Osteocyte (in vitro differentiated cells): ENCODE measurements around the gene CBL. TPM values are rescaled to one million over a fixed set of nuclear protein-coding genes. Genes with fewer than 3 reads are reported as not detected.

ENCODE experiments used
- DNase-seq: peaks from one replicate; pipeline ENCODE4 v3.0.0; 2021; ENCODE audit warnings: mixed read lengths; ENCODE audit not compliant: unreplicated experiment; ENCODE audit errors: extremely low spot score
- H3K27ac Mint-ChIP-seq: one replicate; pipeline ENCODE4 v1.8.0; 2021; ENCODE audit warnings: mild to moderate bottlenecking, mixed read lengths; ENCODE audit not compliant: unreplicated experiment
- H3K27me3 Mint-ChIP-seq: one replicate; pipeline ENCODE4 v1.8.0; 2021; ENCODE audit warnings: mixed read lengths; ENCODE audit not compliant: unreplicated experiment
- H3K36me3 Mint-ChIP-seq: one replicate; pipeline ENCODE4 v1.8.0; 2021; ENCODE audit warnings: mixed read lengths; ENCODE audit not compliant: unreplicated experiment
- H3K4me1 Mint-ChIP-seq: one replicate; pipeline ENCODE4 v1.8.0; 2021; ENCODE audit warnings: mixed read lengths; ENCODE audit not compliant: unreplicated experiment
- H3K4me3 Mint-ChIP-seq: one replicate; pipeline ENCODE4 v1.8.0; 2021; ENCODE audit warnings: mild to moderate bottlenecking, moderate library complexity, mixed read lengths; ENCODE audit not compliant: unreplicated experiment
- H3K9me3 Mint-ChIP-seq: one replicate; pipeline ENCODE4 v1.8.0; 2021; ENCODE audit warnings: mixed read lengths; ENCODE audit not compliant: unreplicated experiment
- CTCF ChIP-seq: fragments of 200-600 bp; sonication (generic); IDR thresholded peaks from 2 replicates; pipeline ENCODE4 v1.5.0; 2021; ENCODE audit warnings: antibody characterized with exemption, mild to moderate bottlenecking, moderate library complexity
- total RNA-seq: library from RNA; stranded (reverse); gene quantifications from 2 replicates; pipeline ENCODE4 v1.2.1, GENCODE V29; 2021

The CBL gene
- total RNA-seq, 1 donor from 2014 or later = 20.8 TPM

GRCh38 chr11:119254239-119254638 lies 48.1 kb downstream of the CBL start:
- H3K9me3 Mint-ChIP-seq = no peaks in the 10 kb centered on the region
- H3K4me3 Mint-ChIP-seq = no peak overlapping the region
- H3K27me3 Mint-ChIP-seq = no peaks in the 10 kb centered on the region
- H3K27ac Mint-ChIP-seq = no peak overlapping the region
- no peak for TF ChIP-seq CTCF
- DNase-seq = no peak
- peaks cover 11% of the 10 kb centered on the region for H3K36me3 Mint-ChIP-seq
- H3K4me1 Mint-ChIP-seq = peaks cover 4% of the 10 kb centered on the region

GRCh38 chr11:119258180-119258579 lies 52.0 kb downstream of the CBL start:
- DNase-seq = no peak
- no peak for TF ChIP-seq CTCF
- H3K4me3 Mint-ChIP-seq = no peak overlapping the region
- H3K36me3 Mint-ChIP-seq = peaks cover 5% of the 10 kb centered on the region
- H3K27me3 Mint-ChIP-seq = no peaks in the 10 kb centered on the region
- peaks cover 4% of the 10 kb centered on the region for H3K4me1 Mint-ChIP-seq
- no peak overlapping the region for H3K27ac Mint-ChIP-seq
- H3K9me3 Mint-ChIP-seq = no peaks in the 10 kb centered on the region

GRCh38 chr11:119258983-119259382 lies 52.8 kb downstream of the CBL start:
- no peak for DNase-seq
- H3K36me3 Mint-ChIP-seq = peaks cover 5% of the 10 kb centered on the region
- no peak for TF ChIP-seq CTCF
- H3K27ac Mint-ChIP-seq = no peak overlapping the region
- H3K9me3 Mint-ChIP-seq = no peaks in the 10 kb centered on the region
- no peaks in the 10 kb centered on the region for H3K27me3 Mint-ChIP-seq
- H3K4me3 Mint-ChIP-seq = no peak overlapping the region
- H3K4me1 Mint-ChIP-seq = peaks cover 4% of the 10 kb centered on the region

- peak; percentile 7 for TF ChIP-seq CTCF
- no peaks in the 10 kb centered on the region for H3K27me3 Mint-ChIP-seq
- no peak overlapping the region for H3K27ac Mint-ChIP-seq
- peaks cover 1% of the 10 kb centered on the region for H3K4me1 Mint-ChIP-seq
- no peak for DNase-seq
- no peaks in the 10 kb centered on the region for H3K36me3 Mint-ChIP-seq
- H3K4me3 Mint-ChIP-seq = no peak overlapping the region
- H3K9me3 Mint-ChIP-seq = no peaks in the 10 kb centered on the region
These were observed 56.7 kb downstream of the CBL start for GRCh38 chr11:119262668-119263351.

GRCh38 chr11:119263352-119263940 lies 57.3 kb downstream of the CBL start:
- no peaks in the 10 kb centered on the region for H3K9me3 Mint-ChIP-seq
- H3K36me3 Mint-ChIP-seq = no peaks in the 10 kb centered on the region
- H3K4me1 Mint-ChIP-seq = peaks cover 1% of the 10 kb centered on the region
- H3K27ac Mint-ChIP-seq = no peak overlapping the region
- no peak overlapping the region for H3K4me3 Mint-ChIP-seq
- no peaks in the 10 kb centered on the region for H3K27me3 Mint-ChIP-seq
- no peak for DNase-seq
- TF ChIP-seq CTCF = no peak
